HEK293 (cell line): ENCODE measurements around the gene CST9L.

Experiments used
- CTCF ChIA-PET: fragments of 350-600 bp; formaldehyde crosslinking; extraction: SDS; loops from one replicate; lab custom pipeline; 2021; ENCODE audit warnings: antibody characterized with exemption; lab: Yijun Ruan, JAX
- POLR2A ChIA-PET: fragments of 300-600 bp; formaldehyde crosslinking; extraction: SDS; loops from one replicate; lab custom pipeline; 2020; ENCODE audit warnings: antibody characterized with exemption, inconsistent platforms; lab: Yijun Ruan, JAX
- H3K27ac ChIP-seq: fragments of 200-500 bp; sonication (Bioruptor generic); 2 replicates; pipeline ENCODE4 v1.5.1; 2014; ENCODE audit warnings: low read depth, low read length, control low read depth, inconsistent platforms; ENCODE audit errors: extremely low read depth
- H3K36me3 ChIP-seq, 2 experiments: fragments of 200-500 bp in 1 of 2; sonication (Bioruptor generic) in 1 of 2; 1 replicate in 1 of 2; 2 replicates in 1 of 2; pipeline ENCODE4 v1.5.1; 2014 to 2017; ENCODE audit warnings: inconsistent platforms in 2 of 2, low read length in 2 of 2; ENCODE audit not compliant: control insufficient read depth in 2 of 2, insufficient read depth in 1 of 2
- H3K4me1 ChIP-seq: fragments of 200-500 bp; sonication (Bioruptor generic); 2 replicates; pipeline ENCODE4 v1.5.1; 2014; ENCODE audit warnings: mild to moderate bottlenecking, low read length, inconsistent platforms; ENCODE audit not compliant: control insufficient read depth, insufficient read depth
- H3K4me3 ChIP-seq: 2 replicates; pipeline ENCODE4 v1.5.1; 2011; ENCODE audit warnings: low read depth, mild to moderate bottlenecking, control low read depth, low read length, moderate library complexity
- H3K9me3 ChIP-seq: fragments of 200-500 bp; sonication (Bioruptor generic); 2 replicates; pipeline ENCODE4 v1.5.1; 2014; ENCODE audit warnings: low read depth, low read length, inconsistent platforms; ENCODE audit not compliant: control insufficient read depth, insufficient read depth
- BCL11A ChIP-seq: fragments of 450-650 bp; formaldehyde crosslinking; IDR thresholded peaks from 2 replicates; pipeline ENCODE4 v1.5.1; 2016; ENCODE audit warnings: low read depth, missing biosample characterization, missing genetic modification characterization
- BCL11B ChIP-seq: fragments of 450-650 bp; formaldehyde crosslinking; IDR thresholded peaks from 2 replicates; pipeline ENCODE4 v1.5.1; 2016; ENCODE audit warnings: low read depth, missing biosample characterization, missing genetic modification characterization
- BCL6B ChIP-seq: fragments of 450-650 bp; formaldehyde crosslinking; IDR thresholded peaks from 2 replicates; pipeline ENCODE4 v1.5.1; 2017; ENCODE audit warnings: missing biosample characterization, missing genetic modification characterization
- CTCF ChIP-seq: fragments of 450-650 bp; formaldehyde crosslinking; IDR thresholded peaks from 2 replicates; pipeline ENCODE4 v1.5.1; 2016; ENCODE audit warnings: missing biosample characterization, missing genetic modification characterization
- MZF1 ChIP-seq: fragments of 450-650 bp; formaldehyde crosslinking; IDR thresholded peaks from 2 replicates; pipeline ENCODE4 v1.5.1; 2017; ENCODE audit warnings: missing biosample characterization, missing genetic modification characterization, borderline replicate concordance
- PATZ1 ChIP-seq: fragments of 450-650 bp; formaldehyde crosslinking; IDR thresholded peaks from 2 replicates; pipeline ENCODE4 v1.5.1; 2016; ENCODE audit warnings: missing biosample characterization, missing genetic modification characterization
- SP7 ChIP-seq: fragments of 450-650 bp; formaldehyde crosslinking; IDR thresholded peaks from 2 replicates; pipeline ENCODE4 v1.5.1; 2016; ENCODE audit warnings: missing biosample characterization, missing genetic modification characterization
- ZBTB11 ChIP-seq: fragments of 450-650 bp; formaldehyde crosslinking; conservative IDR thresholded peaks from 2 replicates; pipeline ENCODE4 v1.5.1; 2016; ENCODE audit warnings: low read depth, missing biosample characterization, missing genetic modification characterization
- ZEB2 ChIP-seq: fragments of 450-650 bp; formaldehyde crosslinking; IDR thresholded peaks from 2 replicates; pipeline ENCODE4 v1.5.1; 2016; ENCODE audit warnings: missing biosample characterization, missing genetic modification characterization
- ZFHX2 ChIP-seq: fragments of 450-650 bp; formaldehyde crosslinking; conservative IDR thresholded peaks from 2 replicates; pipeline ENCODE4 v1.5.1; 2016; ENCODE audit warnings: missing biosample characterization, missing genetic modification characterization
- ZNF335 ChIP-seq: fragments of 450-650 bp; formaldehyde crosslinking; conservative IDR thresholded peaks from 2 replicates; pipeline ENCODE4 v1.5.1; 2016; ENCODE audit warnings: missing biosample characterization, missing genetic modification characterization
- ZNF398 ChIP-seq: fragments of 450-650 bp; formaldehyde crosslinking; IDR thresholded peaks from 2 replicates; pipeline ENCODE4 v1.5.1; 2017; ENCODE audit warnings: missing biosample characterization, missing genetic modification characterization
- ZNF404 ChIP-seq: fragments of 450-650 bp; formaldehyde crosslinking; IDR thresholded peaks from 2 replicates; pipeline ENCODE4 v1.5.1; 2017; ENCODE audit warnings: missing biosample characterization, missing genetic modification characterization
- ZNF423 ChIP-seq: fragments of 450-650 bp; formaldehyde crosslinking; IDR thresholded peaks from 2 replicates; pipeline ENCODE4 v1.5.1; 2016; ENCODE audit warnings: missing biosample characterization, missing genetic modification characterization
- ZNF555 ChIP-seq: fragments of 450-650 bp; formaldehyde crosslinking; conservative IDR thresholded peaks from 2 replicates; pipeline ENCODE4 v1.5.1; 2017; ENCODE audit warnings: missing biosample characterization, mild to moderate bottlenecking, missing genetic modification characterization, inconsistent platforms
- ZNF645 ChIP-seq: fragments of 450-650 bp; formaldehyde crosslinking; IDR thresholded peaks from 2 replicates; pipeline ENCODE4; 2016; ENCODE audit warnings: missing biosample characterization, missing genetic modification characterization
- ZNF677 ChIP-seq: fragments of 450-650 bp; IDR thresholded peaks from 2 replicates; pipeline ENCODE4 v1.5.0; 2018; ENCODE audit warnings: missing biosample characterization, mild to moderate bottlenecking, missing genetic modification characterization, moderate library complexity
- ZNF777 ChIP-seq: fragments of 450-650 bp; formaldehyde crosslinking; IDR thresholded peaks from 2 replicates; pipeline ENCODE4 v1.5.1; 2017; ENCODE audit warnings: missing biosample characterization, missing genetic modification characterization, borderline replicate concordance

The CST9L gene

GRCh38 chr20:23587631-23588030, 19.3 kb upstream of the CST9L start:
- Histone ChIP-seq H3K36me3 (no peaks in the 10 kb centered on the region), H3K4me3 (no peak overlapping the region), H3K9me3 (no peaks in the 10 kb centered on the region), H3K27ac (no peak overlapping the region), H3K4me1 (no peaks in the 10 kb centered on the region)
- CTCF ChIA-PET = no interaction called here
- TF ChIP-seq SP7 (tag by site-specific recombination) (no peak), ZNF335 (tag by site-specific recombination) (no peak), ZNF404 (tag by site-specific recombination) (no peak)
- POLR2A ChIA-PET = no interaction called here

GRCh38 chr20:23586735-23587525, 18.6 kb upstream of the CST9L start:
- CTCF ChIA-PET = no interaction called here
- no peaks in the 10 kb centered on the region for H3K9me3 ChIP-seq
- H3K4me1 ChIP-seq = no peaks in the 10 kb centered on the region
- no peak overlapping the region for H3K27ac ChIP-seq
- H3K4me3 ChIP-seq = no peak overlapping the region
- H3K36me3 ChIP-seq = no peaks in the 10 kb centered on the region
- POLR2A ChIA-PET = no interaction called here
- no peak for TF ChIP-seq ZNF423 (tag by site-specific recombination)
- TF ChIP-seq PATZ1 (tag by site-specific recombination) = no peak
- no peak for TF ChIP-seq ZEB2 (tag by site-specific recombination)
- no peak for TF ChIP-seq ZNF645 (tag by site-specific recombination)
- no peak for TF ChIP-seq BCL6B (tag by site-specific recombination)
- TF ChIP-seq BCL11A (tag by site-specific recombination) = no peak
- TF ChIP-seq ZNF777 (tag by site-specific recombination) = no peak
- TF ChIP-seq CTCF = no peak
- no peak for TF ChIP-seq ZBTB11 (tag by site-specific recombination)
- no peak for TF ChIP-seq ZNF555
- TF ChIP-seq ZNF398 = no peak
- no peak for TF ChIP-seq BCL11B (tag by site-specific recombination)
- TF ChIP-seq ZFHX2 (tag by site-specific recombination) = no peak
- TF ChIP-seq MZF1 (tag by site-specific recombination) = no peak
- TF ChIP-seq ZNF677 (tag by site-specific recombination) = no peak
